ENCODE data around the gene ZSCAN31. TPM values are rescaled to one million over a fixed set of nuclear protein-coding genes. Genes with fewer than 3 reads are reported as not detected.

Gene ZSCAN31
- total RNA-seq, 1 donor from 2014 or later: 5.8 TPM

DNA sequence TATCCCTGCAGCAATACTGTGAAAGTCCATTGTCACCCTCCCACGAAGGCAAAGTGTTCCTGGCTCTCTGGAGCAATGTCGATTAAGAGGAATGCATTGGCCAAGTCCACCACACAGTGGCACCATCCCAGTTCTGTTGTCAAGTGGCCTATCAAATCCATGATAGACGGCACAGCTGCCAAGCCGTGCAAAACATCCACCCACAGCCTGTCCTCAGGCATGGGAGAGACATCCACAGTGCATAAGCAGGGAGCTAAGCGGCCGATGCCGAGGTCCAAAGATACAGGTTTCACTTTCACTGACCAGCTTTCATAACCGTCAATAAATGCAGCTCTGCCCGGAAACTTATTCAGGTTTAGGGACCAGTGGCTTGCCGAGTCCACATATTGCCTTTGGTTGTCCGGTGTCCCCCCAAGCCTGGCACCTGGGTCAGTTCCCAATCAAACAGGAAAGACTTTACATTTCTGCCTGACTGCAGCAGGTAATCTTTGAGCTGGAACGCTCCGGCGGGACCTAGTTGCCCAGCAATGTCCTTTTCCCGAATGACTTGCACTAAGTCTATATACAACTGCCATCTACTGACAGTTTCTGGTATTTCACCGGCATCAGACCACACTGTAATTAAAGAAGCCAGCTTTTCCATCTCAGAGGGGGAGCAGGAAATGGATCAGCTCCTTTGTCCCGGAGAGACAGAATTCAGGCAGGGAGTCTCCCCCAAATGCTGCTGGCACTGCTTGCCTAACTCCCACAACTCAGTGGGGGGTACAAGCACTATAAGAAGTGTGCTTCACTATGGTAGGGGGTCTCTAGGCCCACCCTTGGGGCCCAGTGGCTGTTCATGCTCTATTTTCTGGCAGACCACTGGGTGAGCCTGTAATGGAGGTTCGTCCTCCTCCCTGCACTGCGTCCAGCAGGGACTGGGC lies 20.1 kb upstream of the ZSCAN31 start:
- Mint-ChIP-seq H3K9me3 (no peaks in the 10 kb centered on the region), H3K27ac (peak overlapping the region; percentile 94), H3K36me3 (no peaks in the 10 kb centered on the region), H3K27me3 (ENCODE audit: low read depth) (no peaks in the 10 kb centered on the region), H3K4me1 (peaks cover 18% of the 10 kb centered on the region), H3K4me3 (peak overlapping the region; percentile 78)
- TF ChIP-seq, protein P1, sequence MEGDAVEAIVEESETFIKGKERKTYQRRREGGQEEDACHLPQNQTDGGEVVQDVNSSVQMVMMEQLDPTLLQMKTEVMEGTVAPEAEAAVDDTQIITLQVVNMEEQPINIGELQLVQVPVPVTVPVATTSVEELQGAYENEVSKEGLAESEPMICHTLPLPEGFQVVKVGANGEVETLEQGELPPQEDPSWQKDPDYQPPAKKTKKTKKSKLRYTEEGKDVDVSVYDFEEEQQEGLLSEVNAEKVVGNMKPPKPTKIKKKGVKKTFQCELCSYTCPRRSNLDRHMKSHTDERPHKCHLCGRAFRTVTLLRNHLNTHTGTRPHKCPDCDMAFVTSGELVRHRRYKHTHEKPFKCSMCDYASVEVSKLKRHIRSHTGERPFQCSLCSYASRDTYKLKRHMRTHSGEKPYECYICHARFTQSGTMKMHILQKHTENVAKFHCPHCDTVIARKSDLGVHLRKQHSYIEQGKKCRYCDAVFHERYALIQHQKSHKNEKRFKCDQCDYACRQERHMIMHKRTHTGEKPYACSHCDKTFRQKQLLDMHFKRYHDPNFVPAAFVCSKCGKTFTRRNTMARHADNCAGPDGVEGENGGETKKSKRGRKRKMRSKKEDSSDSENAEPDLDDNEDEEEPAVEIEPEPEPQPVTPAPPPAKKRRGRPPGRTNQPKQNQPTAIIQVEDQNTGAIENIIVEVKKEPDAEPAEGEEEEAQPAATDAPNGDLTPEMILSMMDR (IDR thresholded peaks at IDR 0.05; ENCODE audit: unreplicated experiment): peak; percentile 88
- DNase-seq (ENCODE audit: low spot score in 2 of 2, unreplicated experiment in 2 of 2): peak; percentile 43 to 74

DNA sequence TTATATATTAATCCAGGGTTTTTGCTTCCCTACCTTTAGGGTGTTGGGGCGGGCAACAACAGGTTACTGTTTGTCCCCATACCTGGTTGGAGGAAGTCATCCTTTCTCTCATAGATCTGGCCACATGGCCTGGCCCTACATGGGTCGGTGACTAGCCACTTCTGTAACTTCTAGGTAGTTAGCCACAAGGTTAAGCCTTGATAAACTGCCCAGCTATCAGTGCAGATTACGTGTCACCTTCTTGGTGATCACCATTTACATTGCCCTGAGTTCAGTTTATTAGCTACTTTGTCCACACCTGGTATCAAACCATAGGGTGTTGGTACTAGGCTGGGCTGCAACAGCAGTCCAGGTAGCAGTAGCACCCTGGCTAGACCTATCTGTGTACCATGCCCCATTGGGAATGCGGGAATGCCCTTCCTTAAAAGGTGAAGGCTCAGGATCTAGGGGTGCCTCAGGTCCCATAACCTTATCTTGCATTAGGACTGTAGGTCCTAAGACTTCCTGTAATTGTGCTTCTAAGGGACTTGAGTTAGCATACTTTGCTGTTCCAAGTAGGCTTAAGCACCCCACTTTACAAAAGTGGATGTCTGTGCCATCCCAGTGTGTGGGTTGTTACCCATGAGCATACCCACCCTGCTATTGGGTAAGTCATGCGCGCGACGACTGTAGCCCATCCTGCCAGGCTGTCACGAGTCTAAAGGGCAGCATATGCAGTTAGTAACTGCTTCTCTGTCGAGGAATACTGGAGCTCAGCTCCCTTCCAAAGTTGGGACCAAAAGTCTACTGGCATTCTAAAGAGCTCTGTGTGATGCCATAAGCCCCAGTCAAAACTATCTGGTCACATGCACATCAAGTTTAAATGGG lies 19.0 kb upstream of the ZSCAN31 start:
- Mint-ChIP-seq H3K4me3 (peak overlapping the region; percentile 78), H3K9me3 (no peaks in the 10 kb centered on the region), H3K27me3 (ENCODE audit: low read depth) (no peaks in the 10 kb centered on the region), H3K4me1 (peaks cover 28% of the 10 kb centered on the region), H3K27ac (peak overlapping the region; percentile 94), H3K36me3 (no peaks in the 10 kb centered on the region)
- DNase-seq (ENCODE audit: low spot score in 2 of 2, unreplicated experiment in 2 of 2): no peak
- TF ChIP-seq, protein P1 (IDR thresholded peaks at IDR 0.05; ENCODE audit: unreplicated experiment): no peak

- H3K27ac Mint-ChIP-seq: no peak overlapping the region
- DNase-seq (ENCODE audit: low spot score in 2 of 2, unreplicated experiment in 2 of 2): no peak
- H3K27me3 Mint-ChIP-seq (ENCODE audit: low read depth): no peaks in the 10 kb centered on the region
- peaks cover 33% of the 10 kb centered on the region for H3K4me1 Mint-ChIP-seq
- H3K4me3 Mint-ChIP-seq: no peak overlapping the region
- no peaks in the 10 kb centered on the region for H3K9me3 Mint-ChIP-seq
- TF ChIP-seq, protein P1 (IDR thresholded peaks at IDR 0.05; ENCODE audit: unreplicated experiment): no peak
- H3K36me3 Mint-ChIP-seq: no peaks in the 10 kb centered on the region
Observed at GRCh38 chr6:28353981-28354676, 18.2 kb upstream of the ZSCAN31 start.

DNA sequence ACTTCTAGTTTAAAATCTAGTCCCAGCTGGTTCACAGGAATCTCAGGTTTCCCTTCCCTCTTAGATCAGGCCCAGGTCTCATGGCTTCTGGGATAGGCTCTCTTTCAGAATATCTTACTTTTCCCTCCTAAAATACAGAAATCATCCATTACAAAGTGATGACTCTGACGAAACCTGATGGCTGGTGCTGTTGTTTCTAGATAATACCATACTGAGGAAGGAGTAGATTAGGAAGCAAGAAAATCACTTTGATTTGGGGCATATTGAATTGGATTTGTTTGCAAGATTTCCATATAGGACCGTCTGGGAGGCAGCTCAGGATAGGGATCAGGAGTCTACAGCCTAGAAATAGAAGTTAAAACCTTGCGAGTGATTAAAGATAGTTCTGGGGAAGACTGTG lies 17.4 kb upstream of the ZSCAN31 start:
- H3K27me3 Mint-ChIP-seq (ENCODE audit: low read depth): peaks cover under 1% of the 10 kb centered on the region
- no peaks in the 10 kb centered on the region for H3K36me3 Mint-ChIP-seq
- TF ChIP-seq, protein P1 (IDR thresholded peaks at IDR 0.05; ENCODE audit: unreplicated experiment): no peak
- H3K4me3 Mint-ChIP-seq: no peak overlapping the region
- DNase-seq (ENCODE audit: low spot score in 2 of 2, unreplicated experiment in 2 of 2): no peak
- no peak overlapping the region for H3K27ac Mint-ChIP-seq
- no peaks in the 10 kb centered on the region for H3K9me3 Mint-ChIP-seq
- peaks cover 33% of the 10 kb centered on the region for H3K4me1 Mint-ChIP-seq

- peak overlapping the region; percentile 90 for H3K4me3 Mint-ChIP-seq
Observed at GRCh38 chr6:28351493-28351925, 15.6 kb upstream of the ZSCAN31 start.

More at GRCh38 chr6:28351493-28351925, 15.6 kb upstream of the ZSCAN31 start:
- peak overlapping the region; percentile 76 for H3K27ac Mint-ChIP-seq
- H3K36me3 Mint-ChIP-seq: no peaks in the 10 kb centered on the region
- H3K4me1 Mint-ChIP-seq: peaks cover 33% of the 10 kb centered on the region
- H3K9me3 Mint-ChIP-seq: no peaks in the 10 kb centered on the region
- peaks cover 11% of the 10 kb centered on the region for H3K27me3 Mint-ChIP-seq (ENCODE audit: low read depth)
- TF ChIP-seq, protein P1 (IDR thresholded peaks at IDR 0.05; ENCODE audit: unreplicated experiment): no peak
- no peak for DNase-seq (ENCODE audit: low spot score in 2 of 2, unreplicated experiment in 2 of 2)
